Suprapubic skin (tissue), 4 donors: ENCODE results near the gene CMSS1. TPM values are rescaled to one million over a fixed set of nuclear protein-coding genes. Genes with fewer than 3 reads are reported as not detected.

Experiments
- DNase-seq, 2 donors: peaks; one replicate each; pipeline ENCODE4 v3.0.0-alpha.2; 2019; ENCODE audit warnings: low spot score in 2 of 2
- H3K27ac ChIP-seq: fragments of 200-600 bp; sonication (generic); one replicate; pipeline ENCODE4 v1.5.1; 2019
- H3K27me3 ChIP-seq: fragments of 200-600 bp; sonication (generic); one replicate; pipeline ENCODE4 v1.5.1; 2019
- H3K36me3 ChIP-seq: fragments of 200-600 bp; sonication (generic); one replicate; pipeline ENCODE4 v1.5.1; 2019
- H3K4me1 ChIP-seq: fragments of 200-600 bp; sonication (generic); one replicate; pipeline ENCODE4 v1.5.1; 2019
- H3K4me3 ChIP-seq: fragments of 200-600 bp; sonication (generic); one replicate; pipeline ENCODE4 v1.5.1; 2019; ENCODE audit warnings: mild to moderate bottlenecking
- H3K9me3 ChIP-seq: fragments of 200-600 bp; sonication (generic); one replicate; pipeline ENCODE4 v1.5.1; 2019
- EP300 ChIP-seq: sonication (generic); formaldehyde crosslinking; IDR thresholded peaks from one replicate; pipeline ENCODE4 v1.6.1; 2017; ENCODE audit warnings: antibody characterized with exemption
- POLR2A ChIP-seq, 2 donors: fragments of 450-650 bp; IDR thresholded peaks; one replicate each; pipeline ENCODE4 v1.6.1; 2017; ENCODE audit warnings: antibody characterized with exemption in 2 of 2, mild to moderate bottlenecking in 2 of 2, moderate library complexity in 2 of 2
- POLR2AphosphoS5 ChIP-seq, 3 donors: sonication (generic); formaldehyde crosslinking; IDR thresholded peaks; one replicate each; pipeline ENCODE4 v1.6.1; 2017; ENCODE audit warnings: antibody characterized with exemption in 3 of 3
- WGBS: methylation state at CpG from one replicate; pipeline ENCODE4 v1.1.5; 2018; 5-methylcytosine and 5-hydroxymethylcytosine counted together
- total RNA-seq, 4 donors: library from RNA; depleted of rRNA; stranded (reverse); fragments of >200 nt; gene quantifications; one replicate each; pipeline ENCODE4 v1.1.0, GENCODE V29; 2016
- TF ChIP-seq, protein P1 (sequence below), 2 donors: fragments of 200-600 bp in 1 of 2; fragments of 450-650 bp in 1 of 2; sonication (generic) in 1 of 2; IDR thresholded peaks; one replicate each; pipeline ENCODE4 v1.5.1; 2016 to 2019; ENCODE audit warnings: antibody characterized with exemption in 2 of 2, mild to moderate bottlenecking in 1 of 2, moderate library complexity in 1 of 2

Gene CMSS1
- total RNA-seq, result 10 to 100 TPM; 13.2 to 17.1 (median 13.5) TPM

DNA sequence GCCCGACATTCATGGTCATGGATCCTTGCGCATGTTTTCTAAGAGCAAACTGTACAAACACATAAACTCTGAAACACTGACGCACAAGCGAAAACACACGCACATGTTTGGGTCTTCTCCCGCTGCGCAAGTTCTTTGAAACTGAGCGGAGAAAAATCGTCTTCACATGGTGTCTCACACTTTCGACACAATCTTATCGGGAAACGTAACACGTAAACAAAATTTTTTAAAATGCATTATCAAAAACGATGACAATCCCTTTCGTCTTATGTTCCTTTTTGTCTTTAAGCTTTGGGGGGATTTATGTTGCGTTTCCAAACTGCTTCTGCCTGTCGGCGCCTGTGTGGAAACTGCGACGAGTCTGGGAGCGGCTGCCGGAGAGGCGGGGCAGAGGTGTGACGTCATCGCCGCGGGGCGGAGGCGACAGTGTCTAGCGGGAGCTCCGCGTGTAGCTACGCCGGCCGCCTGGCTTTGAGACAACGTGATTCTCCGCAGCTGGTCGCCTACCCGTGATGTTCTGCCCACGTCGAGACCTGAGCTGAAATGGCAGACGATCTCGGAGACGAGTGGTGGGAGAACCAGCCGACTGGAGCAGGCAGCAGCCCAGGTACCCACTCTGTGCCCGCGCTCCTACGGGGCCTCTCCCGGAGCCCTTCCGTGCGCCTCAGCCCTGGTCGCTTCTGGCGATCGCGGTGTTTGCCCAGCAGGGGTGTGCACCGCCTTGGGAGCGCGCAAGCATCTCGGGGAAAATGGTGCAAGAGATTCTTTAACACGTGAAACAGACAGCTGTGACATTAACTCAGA lies at the start of gene CMSS1:
Gene CMSS1, plus strand, starts transcription at position 426 of the 804 bp plus-strand sequence.
- Histone ChIP-seq H3K9me3 (no peaks in the 10 kb centered on the region), H3K27ac (peak within 1 kb of the TSS; percentile 85), H3K4me1 (peaks cover 19% of the 10 kb centered on the region), H3K27me3 (no peaks in the 10 kb centered on the region), H3K36me3 (no peaks in the 10 kb centered on the region), H3K4me3 (peak within 1 kb of the TSS; percentile 75)
- peak; percentile 97 to 98 for DNase-seq
- TF ChIP-seq EP300 (no peak), POLR2AphosphoS5 (IDR thresholded peaks at IDR 0.05) (peak in 1 of 3 donors; percentile 31), POLR2A (IDR thresholded peaks at IDR 0.05) (peak in 1 of 2 donors; percentile 77)
- TF ChIP-seq, protein P1, sequence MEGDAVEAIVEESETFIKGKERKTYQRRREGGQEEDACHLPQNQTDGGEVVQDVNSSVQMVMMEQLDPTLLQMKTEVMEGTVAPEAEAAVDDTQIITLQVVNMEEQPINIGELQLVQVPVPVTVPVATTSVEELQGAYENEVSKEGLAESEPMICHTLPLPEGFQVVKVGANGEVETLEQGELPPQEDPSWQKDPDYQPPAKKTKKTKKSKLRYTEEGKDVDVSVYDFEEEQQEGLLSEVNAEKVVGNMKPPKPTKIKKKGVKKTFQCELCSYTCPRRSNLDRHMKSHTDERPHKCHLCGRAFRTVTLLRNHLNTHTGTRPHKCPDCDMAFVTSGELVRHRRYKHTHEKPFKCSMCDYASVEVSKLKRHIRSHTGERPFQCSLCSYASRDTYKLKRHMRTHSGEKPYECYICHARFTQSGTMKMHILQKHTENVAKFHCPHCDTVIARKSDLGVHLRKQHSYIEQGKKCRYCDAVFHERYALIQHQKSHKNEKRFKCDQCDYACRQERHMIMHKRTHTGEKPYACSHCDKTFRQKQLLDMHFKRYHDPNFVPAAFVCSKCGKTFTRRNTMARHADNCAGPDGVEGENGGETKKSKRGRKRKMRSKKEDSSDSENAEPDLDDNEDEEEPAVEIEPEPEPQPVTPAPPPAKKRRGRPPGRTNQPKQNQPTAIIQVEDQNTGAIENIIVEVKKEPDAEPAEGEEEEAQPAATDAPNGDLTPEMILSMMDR (IDR thresholded peaks at IDR 0.05), result peak in 1 of 2 donors; percentile 14
- under 1% methylated on average over 60 of the region's 60 CpGs for WGBS

DNA sequence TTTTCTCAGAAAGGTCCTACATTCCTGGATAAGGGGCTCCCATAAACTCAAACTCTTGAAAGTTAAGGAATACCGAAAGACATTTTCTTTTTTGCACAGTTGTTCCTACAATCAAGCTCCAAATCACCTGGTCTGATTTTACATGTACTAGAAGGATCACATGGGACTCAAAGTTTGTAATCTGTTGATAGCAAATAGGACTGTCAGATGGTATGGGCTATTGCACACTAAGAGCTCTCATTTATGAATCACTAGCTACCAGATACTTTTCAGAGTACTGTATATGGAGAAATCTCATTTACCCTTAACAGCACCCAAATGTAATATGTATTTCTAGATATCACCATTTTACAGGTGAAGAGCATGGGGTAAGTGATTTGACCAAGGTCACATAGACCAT lies 49.5 kb upstream of the CMSS1 start:
- DNase-seq, result no peak
- Histone ChIP-seq H3K4me1 (no peaks in the 10 kb centered on the region), H3K9me3 (no peaks in the 10 kb centered on the region), H3K27me3 (no peaks in the 10 kb centered on the region), H3K4me3 (no peak overlapping the region), H3K36me3 (no peaks in the 10 kb centered on the region), H3K27ac (no peak overlapping the region)
- 87% methylated on average over 1 of the region's 1 CpG for WGBS
- TF ChIP-seq POLR2AphosphoS5 (IDR thresholded peaks at IDR 0.05), result no peak
- TF ChIP-seq, protein P1 (IDR thresholded peaks at IDR 0.05), result no peak
- TF ChIP-seq EP300, result no peak
- no peak for TF ChIP-seq POLR2A (IDR thresholded peaks at IDR 0.05)

DNA sequence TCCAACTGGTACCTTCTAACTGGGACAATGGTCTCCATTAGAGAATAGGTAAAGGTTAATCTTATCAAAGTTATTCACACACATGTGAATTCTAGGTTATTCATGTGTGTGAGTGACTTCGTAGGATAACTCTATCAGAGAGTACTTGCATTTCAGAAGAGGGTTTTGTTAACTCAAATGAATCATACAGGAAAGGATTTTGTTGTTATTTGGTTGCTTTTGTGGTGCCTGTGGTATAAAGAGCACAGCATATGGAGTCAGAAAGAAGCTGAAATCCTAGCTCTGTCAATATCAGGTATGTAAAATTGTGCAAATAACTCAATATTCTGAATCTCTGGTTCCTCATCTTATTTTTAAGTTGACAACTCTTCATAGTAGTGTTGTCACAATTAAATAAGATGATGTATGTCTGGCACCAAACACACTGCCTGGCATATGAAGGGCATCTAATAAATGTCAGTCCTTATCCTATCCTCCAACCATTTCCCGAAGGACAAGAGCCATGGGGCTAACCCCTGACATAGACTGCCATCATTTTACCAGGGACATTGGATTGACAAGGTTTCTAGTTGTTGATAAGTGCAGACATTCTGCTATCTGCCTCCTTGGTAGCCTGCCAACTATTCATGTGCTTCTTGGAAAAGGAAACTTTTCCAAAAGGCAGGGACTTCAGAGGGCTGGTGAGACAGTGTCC lies 48.7 kb upstream of the CMSS1 start:
- 89% methylated on average over 2 of the region's 2 CpGs for WGBS
- H3K4me1 ChIP-seq, result peaks cover under 1% of the 10 kb centered on the region
- TF ChIP-seq EP300 (no peak), POLR2A (IDR thresholded peaks at IDR 0.05) (no peak), POLR2AphosphoS5 (IDR thresholded peaks at IDR 0.05) (no peak)
- TF ChIP-seq, protein P1 (IDR thresholded peaks at IDR 0.05), result no peak

DNA sequence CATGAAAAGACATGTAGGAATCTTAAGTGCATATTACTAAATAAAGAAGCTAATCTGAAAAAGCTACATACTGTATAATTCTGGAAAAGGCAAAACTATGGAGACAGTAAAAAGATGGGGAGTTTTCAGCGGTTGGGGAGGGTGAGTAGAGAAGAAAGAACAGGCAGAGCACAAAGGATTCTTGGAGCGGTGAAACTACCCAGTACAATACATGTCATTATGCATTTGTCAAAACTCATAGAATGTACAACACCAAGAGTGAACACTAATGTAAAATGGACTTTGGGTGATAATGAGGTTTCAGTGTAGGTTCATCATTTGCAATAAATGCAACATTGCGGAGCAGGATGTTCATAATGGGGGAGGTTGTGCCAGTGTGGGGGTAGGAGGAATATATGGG lies 45.5 kb upstream of the CMSS1 start:
- no peak overlapping the region for H3K27ac ChIP-seq
- no peaks in the 10 kb centered on the region for H3K36me3 ChIP-seq
- TF ChIP-seq POLR2A (IDR thresholded peaks at IDR 0.05) (no peak), EP300 (no peak), POLR2AphosphoS5 (IDR thresholded peaks at IDR 0.05) (no peak)
- TF ChIP-seq, protein P1 (IDR thresholded peaks at IDR 0.05), result no peak
- no peaks in the 10 kb centered on the region for H3K9me3 ChIP-seq
- DNase-seq, result no peak
- 90% methylated on average over 3 of the region's 3 CpGs for WGBS
- no peak overlapping the region for H3K4me3 ChIP-seq
- H3K27me3 ChIP-seq, result no peaks in the 10 kb centered on the region
- peaks cover 4% of the 10 kb centered on the region for H3K4me1 ChIP-seq

More for the DNA sequence above, 48.7 kb upstream of the CMSS1 start:
- H3K36me3 ChIP-seq, result no peaks in the 10 kb centered on the region
- no peak overlapping the region for H3K27ac ChIP-seq
- H3K9me3 ChIP-seq, result no peaks in the 10 kb centered on the region
- no peak overlapping the region for H3K4me3 ChIP-seq
- H3K27me3 ChIP-seq, result no peaks in the 10 kb centered on the region
- DNase-seq, result no peak

DNA sequence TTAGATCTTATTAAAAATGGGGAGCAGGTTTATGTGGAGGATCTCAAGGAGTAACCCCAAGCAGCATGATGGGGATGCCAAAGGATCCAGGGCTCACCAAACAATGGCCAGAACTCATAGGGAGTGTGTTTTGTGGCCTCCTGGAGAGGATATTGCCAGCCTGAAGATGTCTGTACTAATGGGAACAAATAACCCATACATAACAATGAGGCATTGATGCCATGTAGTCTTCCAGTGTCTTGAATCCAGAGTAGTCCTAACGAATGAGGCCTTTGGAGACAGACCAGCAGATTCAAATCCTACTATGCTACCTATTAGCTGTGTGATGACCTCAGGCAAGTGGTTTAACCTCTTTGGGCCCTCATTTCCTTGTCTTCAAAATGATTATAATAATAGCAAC lies 45.0 kb upstream of the CMSS1 start:
- 78% methylated on average over 1 of the region's 1 CpG for WGBS
- TF ChIP-seq POLR2AphosphoS5 (IDR thresholded peaks at IDR 0.05) (no peak), EP300 (no peak), POLR2A (IDR thresholded peaks at IDR 0.05) (no peak)
- TF ChIP-seq, protein P1 (IDR thresholded peaks at IDR 0.05), result no peak

More for the DNA sequence above, 45.0 kb upstream of the CMSS1 start:
- no peak for DNase-seq
- peaks cover 4% of the 10 kb centered on the region for H3K4me1 ChIP-seq
- no peak overlapping the region for H3K4me3 ChIP-seq
- H3K27ac ChIP-seq, result no peak overlapping the region
- H3K27me3 ChIP-seq, result no peaks in the 10 kb centered on the region
- no peaks in the 10 kb centered on the region for H3K36me3 ChIP-seq
- no peaks in the 10 kb centered on the region for H3K9me3 ChIP-seq
